Measurements from ENCODE around the gene MYRIP.
"Not testable (repeated sequence)": the region's sequence is repeated elsewhere in the genome, so short reads cannot be mapped to it uniquely, and the experiment has no call there.

Gene MYRIP

DNA sequence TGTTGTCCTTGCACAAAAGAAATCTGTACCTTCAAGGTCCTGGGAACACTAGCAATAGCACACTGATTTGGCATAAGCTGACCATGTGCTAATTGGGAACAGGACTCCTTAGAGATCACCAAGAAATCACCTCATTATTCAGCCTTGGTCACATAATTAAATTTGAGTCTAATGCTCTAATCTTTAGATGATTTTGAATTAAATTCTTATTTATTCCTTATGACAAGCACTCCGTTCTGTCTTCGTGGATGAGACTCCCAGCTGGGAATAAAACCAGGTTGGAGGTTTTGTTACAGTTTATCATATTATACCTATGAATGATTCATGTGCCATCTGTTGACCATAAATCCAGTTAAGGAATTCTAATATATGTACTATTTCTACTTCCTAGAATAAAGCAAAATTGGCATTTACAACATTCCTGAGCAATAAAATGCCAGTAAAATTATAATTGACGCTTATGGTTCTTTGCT lies 162.2 kb downstream of the MYRIP start:
- DNase-seq (ENCODE audit: low read depth), result no peak

DNA sequence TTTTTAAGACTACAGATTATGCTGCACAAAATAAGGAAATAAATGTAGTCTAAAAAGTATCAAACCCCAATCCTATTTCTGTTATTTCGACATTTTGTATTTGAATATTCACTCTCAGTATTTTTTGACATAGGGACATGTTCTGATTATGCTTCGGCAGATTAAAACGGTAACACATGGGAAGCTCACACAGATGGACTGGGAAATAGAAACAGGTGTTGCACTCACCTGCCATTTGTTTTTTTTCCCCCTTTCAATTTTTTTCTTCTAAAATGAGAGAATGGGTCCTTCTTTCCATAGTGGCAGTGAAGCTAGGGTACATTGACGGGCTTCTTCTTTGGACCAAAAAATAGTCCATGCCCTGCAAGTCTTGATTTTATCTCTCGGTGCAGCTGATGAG lies 163.1 kb downstream of the MYRIP start:
- DNase-seq (ENCODE audit: low read depth), result no peak

DNA sequence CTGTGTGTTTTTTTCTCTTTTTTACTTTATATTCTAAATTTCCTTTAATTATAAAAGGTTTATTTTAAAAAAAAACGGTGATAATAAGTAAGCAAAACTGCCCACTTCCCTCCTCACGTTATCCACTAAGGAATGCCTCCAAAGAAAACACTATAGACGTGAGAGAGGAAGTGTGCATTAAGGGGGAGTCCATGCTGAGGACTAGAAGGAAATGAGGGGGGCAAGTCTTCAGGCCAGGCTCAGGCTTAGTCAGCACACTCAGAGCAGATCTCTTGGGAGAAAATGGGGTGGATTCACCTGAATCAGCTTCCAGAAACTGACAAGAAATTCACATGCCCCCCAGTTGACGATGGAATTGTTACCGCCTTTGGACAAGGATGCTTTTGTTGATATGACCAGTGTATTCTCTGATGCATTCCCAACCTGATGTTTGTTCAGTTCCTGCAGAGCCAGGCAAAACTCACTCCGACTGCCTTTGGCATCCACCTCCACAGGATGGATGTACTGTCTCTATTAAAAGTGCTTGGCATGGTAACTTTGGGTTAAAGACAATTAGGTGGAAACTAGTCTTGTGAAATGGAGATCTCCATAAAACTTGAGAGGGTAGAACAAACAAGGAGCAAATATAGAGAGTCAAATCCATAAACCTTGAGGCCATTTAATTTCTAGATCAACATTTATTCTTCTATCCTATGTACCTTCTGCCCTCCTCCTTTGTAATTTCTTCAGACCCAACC lies 167.8 kb downstream of the MYRIP start:
- DNase-seq (ENCODE audit: low read depth), result no peak

DNA sequence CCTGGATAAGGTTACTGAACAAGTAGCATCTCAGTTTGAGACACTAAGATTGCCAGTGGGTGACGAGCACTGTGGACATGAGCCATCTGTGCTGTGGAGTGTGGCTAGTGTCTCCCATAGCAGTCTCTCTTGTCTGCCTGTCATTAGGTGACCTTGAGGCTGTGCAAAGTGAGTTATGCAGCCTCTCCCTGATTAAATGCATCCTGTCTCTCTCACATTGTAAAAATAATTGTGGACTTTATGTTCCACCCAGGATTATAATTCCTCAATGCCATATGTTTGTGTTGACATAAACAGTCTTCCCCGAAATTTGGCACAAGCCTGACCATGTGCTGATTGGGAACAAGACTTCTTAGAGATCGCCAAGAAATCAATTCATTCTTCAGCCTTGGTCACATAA lies 168.9 kb downstream of the MYRIP start:
- no peak for DNase-seq (ENCODE audit: low read depth)

DNA sequence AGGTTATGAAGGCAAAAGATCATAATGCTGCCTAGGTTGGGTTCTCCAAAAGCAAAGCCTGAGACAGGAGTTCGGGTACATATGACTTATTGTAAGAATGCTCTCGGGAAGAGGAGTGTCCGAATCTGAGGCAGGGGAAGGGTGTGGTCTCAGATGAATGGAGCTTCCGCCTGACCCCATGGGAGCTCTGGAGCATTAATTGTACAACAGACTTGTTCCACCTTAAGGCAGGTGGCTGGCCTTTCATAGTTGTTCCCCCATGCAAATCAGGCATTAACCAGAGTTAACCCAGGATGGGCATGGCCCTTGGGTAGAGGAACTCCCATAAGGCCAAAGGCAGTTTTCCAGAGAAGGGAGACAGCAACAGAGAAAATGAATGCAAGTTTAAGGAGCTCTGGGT lies 170.6 kb downstream of the MYRIP start:
- DNase-seq (ENCODE audit: low read depth), result no peak

DNA sequence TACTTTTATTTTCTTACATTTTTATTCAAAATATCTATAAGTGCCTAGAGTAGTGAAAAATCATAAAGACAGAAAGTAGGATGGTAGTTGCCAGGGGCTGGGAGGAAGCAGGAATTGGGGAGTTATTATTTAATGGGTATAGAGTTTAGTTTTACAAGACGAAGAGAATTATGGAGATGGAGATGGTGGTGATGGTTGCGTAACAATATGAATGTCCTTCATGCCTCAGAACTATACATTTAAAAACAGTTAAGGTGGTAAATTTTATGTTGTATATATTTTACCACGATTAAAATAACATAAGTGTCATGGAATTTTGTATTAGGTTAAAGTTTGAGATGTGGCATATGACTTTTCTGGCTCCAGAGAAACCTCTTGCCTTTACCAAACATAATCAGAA lies 171.4 kb downstream of the MYRIP start:
- no peak for DNase-seq (ENCODE audit: low read depth)

DNA sequence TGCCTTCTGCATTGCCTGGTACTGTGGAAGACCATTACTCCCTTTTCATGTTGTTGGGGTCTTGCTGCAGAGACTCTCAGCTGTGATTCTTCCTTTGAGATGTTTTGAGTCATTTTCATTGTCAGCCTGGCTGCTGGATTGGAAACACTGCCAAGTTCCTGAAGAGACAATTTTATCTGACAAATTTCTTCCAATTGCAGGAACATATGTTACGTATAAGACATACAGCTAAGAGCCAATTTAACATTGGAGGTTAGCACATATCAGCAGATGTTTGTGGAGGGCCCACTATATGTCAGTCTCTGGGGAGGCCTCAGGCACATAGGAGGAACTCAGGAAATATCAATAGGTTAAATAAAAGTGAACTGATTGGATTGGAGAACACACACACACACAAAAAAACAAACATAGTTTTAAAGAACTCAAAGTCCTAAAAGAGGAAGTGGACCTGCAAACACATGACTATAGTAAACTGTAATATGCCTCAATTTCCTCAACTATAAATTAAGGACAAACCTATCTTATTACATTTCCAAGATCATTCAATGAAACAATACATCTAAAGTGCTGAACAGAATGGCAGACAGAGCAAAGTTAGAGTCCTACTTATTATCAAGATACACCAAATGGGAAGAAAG lies 172.3 kb downstream of the MYRIP start:
- no peak for DNase-seq (ENCODE audit: low read depth)

DNA sequence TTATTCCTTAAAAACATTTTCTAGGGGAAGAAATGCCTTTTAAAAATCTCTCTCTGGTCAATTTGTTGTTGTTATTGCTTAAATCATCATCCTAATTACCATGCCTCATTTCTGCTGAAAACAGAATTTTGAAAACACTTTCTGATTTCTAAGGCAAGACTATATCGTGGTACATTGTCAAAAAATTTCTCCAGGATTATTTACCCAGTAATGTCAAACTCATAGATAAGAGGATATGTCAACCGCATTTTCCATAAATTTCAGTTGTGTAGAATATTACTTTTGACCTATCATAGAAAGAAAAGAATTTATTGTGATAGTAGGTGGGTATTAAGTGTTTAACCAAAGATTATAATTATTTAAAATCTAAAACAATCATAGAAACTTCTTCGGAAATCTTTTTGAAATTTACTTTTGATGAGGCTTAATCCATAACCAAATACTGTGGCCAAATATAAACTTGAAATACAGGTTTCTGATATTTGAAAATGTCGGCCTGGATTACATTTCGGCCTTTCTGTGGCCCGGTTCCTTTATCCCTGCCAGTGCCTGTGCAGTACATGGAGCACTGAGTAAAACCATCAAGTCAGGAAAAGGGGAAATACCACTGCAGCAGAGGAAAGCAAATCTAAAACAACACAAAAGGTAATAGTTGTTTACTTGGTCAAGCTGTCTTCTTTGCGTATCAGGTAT lies 173.4 kb downstream of the MYRIP start:
- DNase-seq (ENCODE audit: low read depth), result no peak

DNA sequence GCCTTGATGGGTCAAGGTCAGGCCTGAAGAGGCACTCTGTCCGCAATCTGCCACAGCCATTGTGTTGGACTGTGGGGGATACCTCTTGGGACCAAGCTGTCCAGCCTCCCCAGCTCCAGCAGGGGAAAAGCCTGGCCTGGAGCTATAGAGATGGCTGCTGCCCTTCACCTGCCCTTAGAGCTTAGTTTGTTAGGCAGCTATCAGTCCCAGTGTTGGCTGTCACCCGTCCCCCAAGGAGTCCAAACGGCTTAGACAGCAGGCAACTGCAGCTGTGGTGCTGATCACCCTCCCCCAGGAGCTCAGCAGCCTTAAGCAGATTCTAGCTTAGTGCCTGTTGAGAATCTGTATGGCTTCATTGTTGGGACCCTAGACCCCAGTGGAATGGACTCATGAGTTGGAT lies 180.3 kb downstream of the MYRIP start:
- no peak for DNase-seq (ENCODE audit: low read depth)

DNA sequence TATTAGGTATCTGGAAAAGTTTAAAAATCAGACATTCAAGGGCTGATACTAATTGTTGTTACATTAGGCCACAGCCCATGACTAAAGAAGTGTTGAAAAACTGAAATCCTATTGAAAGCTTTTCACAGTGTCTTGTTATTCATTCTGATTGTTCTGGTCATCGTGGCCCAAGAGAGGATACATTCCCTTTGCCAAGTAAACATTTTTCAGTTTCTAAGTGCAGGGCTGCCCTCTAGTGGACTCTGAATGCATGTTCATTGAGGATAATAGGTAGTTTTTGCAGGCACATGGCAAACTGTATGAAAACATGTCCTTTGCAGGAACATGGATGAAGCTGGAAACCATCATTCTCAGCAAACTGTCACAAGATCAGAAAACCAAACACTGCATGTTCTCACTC lies 181.1 kb downstream of the MYRIP start:
- DNase-seq (ENCODE audit: low read depth), result peak; percentile 60

DNA sequence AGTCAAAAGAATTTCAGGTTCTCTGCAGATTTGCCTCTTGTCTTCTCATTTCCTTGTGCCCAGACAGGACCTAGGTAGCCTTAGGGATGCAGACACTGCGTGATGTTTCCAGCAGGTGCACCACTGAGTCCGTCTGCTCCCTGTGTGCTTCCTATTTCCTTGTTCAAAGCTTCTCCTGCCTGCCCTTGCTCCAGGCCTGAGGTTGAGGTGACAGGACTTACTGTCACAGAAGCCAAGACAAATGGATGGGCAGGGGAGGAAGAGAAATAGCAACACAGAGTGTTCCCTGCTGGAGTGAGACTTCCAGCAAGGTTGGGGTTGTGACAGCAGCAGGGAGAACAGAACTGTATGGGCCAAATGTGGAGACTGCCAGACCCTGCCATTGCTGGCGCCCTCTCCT lies 199.4 kb downstream of the MYRIP start:
- DNase-seq (ENCODE audit: low read depth), result no peak

DNA sequence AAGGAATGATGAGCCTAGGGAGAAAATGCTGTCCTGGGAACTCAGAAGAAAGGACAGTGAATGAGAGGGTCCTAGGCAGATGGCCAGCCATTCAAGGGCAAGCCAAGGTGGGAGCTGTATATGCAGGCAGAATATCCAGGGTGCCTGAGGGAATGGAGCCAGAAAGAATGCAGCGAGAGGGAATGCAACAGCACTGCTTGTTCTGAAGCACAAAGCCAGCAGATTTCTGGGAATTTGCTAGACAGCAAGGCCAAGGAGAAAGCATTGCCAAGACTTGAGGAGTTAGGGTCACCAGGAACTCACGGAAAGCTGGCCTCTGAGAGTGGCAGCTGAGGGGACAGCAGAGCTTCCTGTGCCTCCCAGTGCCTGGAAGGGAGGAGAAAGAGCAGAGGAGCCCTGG lies 200.6 kb downstream of the MYRIP start:
- no peak for DNase-seq (ENCODE audit: low read depth)

DNA sequence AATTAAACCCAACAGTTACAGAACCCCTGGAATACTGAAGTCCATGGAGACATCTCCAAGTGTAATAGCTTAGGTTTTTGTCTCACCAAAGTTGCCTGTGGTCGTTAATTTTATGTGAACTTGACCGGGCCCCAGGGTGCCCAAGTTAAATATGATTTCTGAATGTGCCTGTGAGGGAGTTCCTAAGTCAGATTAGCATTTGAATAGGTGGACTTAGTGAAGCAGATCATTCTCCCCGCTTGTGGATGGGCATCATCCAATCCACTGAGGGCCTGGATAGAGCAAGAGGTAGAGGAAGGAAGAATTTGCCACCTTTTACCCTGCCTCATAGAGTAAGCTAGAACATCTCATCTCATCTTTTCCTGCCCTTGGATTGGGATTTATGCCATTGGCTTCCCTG lies 203.0 kb downstream of the MYRIP start:
- DNase-seq (ENCODE audit: low read depth), result no peak

DNA sequence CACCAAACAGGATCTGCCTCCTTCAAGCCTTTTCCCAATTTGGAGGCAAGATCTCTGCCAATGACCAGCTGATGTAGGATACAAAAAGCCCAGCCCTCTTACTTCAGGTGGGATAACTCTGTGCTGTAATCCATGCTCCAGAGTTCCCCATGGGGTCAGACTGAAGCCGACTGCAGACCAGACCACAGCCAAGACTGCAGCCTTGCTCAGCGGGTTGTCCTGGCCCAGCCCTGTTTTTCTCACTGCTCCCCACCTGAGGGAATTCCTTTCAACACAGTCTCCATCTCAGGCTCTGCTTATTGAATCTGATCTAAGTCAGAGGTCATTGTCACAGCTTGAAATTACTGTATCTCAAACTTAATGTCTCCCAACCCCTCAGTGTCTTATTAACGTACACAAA lies 207.0 kb downstream of the MYRIP start:
- DNase-seq (ENCODE audit: low read depth), result no peak

DNA sequence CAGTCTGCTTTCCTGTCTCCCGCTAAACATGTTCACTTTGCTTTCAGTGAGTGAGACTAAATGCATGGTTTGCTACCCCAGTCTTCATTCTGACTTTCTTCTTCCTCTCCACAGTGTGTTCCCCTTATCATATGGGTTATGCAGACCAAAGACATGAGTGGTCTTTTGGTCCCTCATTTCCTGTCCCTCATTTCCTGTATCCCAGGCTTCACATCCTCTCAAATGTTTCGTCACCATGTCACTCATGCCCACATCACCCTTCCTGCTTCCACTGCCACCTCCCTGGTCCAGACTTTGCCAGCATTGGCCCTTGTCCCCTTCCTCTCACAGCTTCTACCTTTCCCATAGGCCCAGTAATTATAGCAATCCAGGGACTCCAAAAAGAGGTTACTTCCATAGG lies 209.0 kb downstream of the MYRIP start:
- no peak for DNase-seq (ENCODE audit: low read depth)

DNA sequence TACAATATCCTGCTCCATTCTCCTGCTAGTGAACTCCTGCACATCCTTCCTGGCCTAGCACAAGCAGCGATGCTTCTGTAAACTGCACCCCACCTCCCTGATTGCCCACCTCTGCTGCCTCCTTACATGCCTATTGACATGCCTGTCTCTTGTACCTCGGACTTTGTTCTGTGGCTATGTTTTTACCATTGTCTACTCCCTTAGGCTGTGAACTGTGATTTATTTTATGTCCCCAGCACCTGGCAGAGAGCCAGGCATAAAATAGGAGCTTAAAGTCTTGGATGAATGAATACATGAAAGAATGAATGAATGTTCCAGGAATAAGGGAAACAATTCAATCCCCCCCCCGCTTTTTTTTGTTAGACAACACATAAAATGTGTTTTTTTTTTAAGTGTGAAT lies 210.0 kb downstream of the MYRIP start:
- DNase-seq (ENCODE audit: low read depth), result no peak

DNA sequence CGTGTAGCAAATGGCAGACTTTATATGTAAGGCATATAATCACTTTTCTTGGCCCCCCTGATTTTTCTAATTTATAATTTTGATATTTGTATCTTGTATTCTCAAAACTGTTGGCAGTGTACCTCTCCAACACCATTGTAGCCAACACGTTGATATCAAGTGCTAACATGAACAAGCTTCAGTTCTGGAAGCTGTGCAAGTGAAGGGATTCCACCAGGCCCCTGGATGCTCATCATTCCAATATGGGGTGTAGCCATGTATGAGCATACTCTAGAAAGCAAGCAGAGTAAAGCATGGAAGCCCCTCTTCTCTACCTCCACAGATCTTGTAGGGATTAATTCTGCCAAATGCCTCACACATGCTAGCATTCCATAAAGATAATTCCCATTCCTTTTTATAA lies 211.3 kb downstream of the MYRIP start:
- peak; percentile 24 for DNase-seq (ENCODE audit: low read depth)

DNA sequence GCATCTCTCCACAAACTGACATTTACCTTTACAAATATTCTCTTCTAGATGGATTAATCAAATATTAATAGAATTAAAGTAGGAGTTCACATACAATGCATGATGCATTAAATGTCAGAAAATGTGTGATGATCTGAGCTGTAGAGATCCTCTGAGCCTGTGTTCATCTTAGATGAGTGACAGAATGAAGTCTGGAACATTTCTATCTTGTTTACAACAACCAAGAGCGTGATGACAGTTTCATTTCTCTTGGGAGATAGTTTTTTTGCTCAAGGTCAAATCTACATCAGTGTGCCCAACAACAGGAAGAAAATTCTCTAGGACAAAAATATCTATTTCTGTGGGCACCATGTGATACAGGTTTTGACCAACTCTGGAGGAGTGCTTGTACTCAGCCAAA lies 211.9 kb downstream of the MYRIP start:
- DNase-seq (ENCODE audit: low read depth), result no peak

DNA sequence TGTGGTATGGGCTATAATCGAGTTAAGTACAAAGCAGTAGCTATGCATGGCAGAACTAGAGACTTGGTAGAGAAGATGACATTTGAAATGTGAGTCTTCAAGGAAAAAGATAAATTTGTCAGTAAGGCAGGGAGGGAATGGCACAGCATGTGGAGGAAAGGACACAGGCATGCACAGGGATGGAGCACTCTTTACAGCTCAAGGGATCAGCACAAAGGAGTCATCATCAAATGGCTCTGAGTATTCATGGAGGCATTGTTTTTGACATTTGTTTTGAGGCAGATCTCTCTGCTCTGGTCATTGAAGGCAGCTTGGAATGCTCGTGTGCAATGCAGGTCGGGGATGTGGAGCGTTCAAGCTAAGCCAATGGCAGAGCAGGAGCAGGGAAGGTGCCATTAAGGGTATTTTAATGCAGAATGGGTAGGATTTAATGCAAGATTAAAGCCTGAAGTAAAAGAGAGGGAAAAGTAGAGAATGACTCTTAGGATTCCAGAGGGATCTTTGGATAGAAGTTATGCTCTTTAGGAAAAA lies 213.0 kb downstream of the MYRIP start:
- no peak for DNase-seq (ENCODE audit: low read depth)

DNA sequence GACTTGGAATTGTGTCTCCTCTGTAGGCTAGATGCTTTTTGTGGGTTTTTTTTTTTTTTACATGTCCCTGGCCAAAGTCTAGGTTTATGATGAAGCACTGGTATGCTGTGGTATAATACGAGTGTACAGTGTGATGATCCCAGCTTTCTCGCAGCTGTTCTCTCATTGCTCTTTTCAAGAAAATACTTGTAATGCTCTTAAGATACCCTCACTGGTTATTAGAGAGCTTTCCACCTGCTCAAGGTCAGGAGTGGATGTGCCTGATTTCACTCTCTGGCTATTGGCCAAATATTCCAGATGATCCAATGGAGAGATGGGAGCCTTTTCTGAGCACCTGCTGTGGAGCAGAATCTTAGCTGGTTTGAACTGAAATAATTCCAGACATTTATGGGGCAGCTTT lies 215.1 kb downstream of the MYRIP start:
- no peak for DNase-seq (ENCODE audit: low read depth)

DNA sequence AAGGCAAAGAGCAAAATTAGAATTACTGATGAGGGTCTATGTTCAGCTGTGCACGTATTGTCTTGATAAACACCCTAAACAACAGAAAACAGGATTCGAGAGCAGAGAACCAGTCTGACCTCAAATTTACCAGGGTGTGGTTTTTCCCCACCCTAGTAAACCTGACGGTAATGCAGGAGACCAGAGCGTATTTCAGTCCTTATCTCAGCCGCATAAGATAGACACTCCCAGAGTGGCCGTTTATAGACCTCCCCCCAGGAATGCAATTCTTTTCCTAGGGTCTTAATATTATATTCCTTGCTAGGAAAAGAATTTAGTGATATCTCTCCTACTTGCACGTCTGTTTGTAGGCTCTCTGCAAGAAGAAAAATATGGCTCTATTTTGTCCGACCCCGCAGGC lies 216.5 kb downstream of the MYRIP start:
- DNase-seq (ENCODE audit: low read depth), result not testable (repeated sequence)

DNA sequence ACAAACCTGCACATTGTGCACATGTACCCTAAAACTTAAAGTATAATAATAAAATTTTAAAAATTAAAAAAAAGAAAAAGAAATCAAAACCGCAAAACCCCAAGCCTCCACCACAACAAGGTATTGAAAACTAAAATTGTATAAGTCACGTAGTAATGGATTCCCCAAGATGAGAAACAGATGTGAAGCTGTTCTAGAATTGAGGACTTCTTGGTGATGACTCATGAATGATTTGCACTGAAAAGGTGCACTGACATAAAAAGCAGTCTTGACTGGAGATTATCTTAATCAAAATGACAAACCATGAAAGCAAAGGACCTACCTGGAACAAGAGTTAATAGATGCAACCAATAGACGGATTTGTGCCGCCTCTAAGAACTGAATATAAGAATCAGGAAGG lies 225.8 kb downstream of the MYRIP start:
- peak; percentile 83 for DNase-seq (ENCODE audit: low read depth)

DNA sequence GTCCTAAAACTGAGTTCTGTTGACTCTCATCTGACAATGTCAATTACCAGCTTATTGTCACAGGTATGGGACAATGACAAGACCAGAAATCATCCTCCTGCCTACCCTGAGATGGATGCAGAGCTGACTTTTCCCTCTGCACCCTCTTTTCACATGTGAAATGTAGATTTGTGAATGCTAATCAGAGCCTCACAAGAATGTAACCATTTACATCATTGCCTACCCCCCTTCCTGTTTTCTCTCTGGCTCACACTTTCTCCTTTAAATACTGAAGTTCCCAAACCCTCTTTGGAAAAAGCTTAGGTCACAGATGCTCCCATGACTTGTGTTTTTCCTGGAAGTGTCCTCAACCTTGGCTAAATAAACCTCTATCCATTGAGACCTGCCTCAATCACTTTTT lies 228.2 kb downstream of the MYRIP start:
- DNase-seq (ENCODE audit: low read depth), result peak; percentile 17
